HG03460 (cell line): Measurements from ENCODE around the gene SMIM35.

Experiments
- ATAC-seq: cut with Tn5 transposase; IDR thresholded peaks from one replicate; pipeline ENCODE4 v1.9.1; 2021; ENCODE audit not compliant: unreplicated experiment

Gene SMIM35

DNA sequence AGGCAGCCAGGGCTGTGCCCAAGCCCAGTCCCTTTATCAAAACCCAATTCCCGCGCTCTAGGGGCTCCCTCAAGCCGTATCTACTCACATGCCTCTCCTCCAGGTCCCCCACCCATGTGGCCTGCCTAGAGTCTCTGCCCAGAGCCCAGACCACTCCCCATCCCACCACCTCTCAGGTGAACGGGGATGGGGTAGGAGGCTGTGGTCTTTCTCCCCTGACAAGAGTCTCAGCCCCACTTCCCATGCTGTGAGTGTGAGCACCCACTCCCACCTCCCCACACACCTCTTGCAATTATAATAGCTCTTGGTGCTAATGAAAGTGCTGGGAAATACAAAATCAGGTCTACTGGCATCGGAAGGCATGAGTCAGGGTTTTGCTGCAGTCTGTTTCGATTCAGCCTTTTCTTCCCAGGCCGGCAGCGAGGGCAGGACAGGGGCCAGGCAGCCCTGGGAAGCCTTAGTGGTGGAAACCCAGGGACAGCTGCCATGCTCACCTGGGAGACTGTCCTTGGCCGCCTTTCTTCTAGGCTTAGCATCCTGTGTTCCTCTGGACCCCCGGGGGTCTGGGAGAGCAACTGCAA is 26.6 kb downstream of the SMIM35 start:
- no peak for ATAC-seq

GRCh38 chr11:118059246-118059940 is 27.4 kb downstream of the SMIM35 start:
- no peak for ATAC-seq

- no peak for ATAC-seq
Measured at GRCh38 chr11:118058311-118059245, 28.2 kb downstream of the SMIM35 start.

DNA sequence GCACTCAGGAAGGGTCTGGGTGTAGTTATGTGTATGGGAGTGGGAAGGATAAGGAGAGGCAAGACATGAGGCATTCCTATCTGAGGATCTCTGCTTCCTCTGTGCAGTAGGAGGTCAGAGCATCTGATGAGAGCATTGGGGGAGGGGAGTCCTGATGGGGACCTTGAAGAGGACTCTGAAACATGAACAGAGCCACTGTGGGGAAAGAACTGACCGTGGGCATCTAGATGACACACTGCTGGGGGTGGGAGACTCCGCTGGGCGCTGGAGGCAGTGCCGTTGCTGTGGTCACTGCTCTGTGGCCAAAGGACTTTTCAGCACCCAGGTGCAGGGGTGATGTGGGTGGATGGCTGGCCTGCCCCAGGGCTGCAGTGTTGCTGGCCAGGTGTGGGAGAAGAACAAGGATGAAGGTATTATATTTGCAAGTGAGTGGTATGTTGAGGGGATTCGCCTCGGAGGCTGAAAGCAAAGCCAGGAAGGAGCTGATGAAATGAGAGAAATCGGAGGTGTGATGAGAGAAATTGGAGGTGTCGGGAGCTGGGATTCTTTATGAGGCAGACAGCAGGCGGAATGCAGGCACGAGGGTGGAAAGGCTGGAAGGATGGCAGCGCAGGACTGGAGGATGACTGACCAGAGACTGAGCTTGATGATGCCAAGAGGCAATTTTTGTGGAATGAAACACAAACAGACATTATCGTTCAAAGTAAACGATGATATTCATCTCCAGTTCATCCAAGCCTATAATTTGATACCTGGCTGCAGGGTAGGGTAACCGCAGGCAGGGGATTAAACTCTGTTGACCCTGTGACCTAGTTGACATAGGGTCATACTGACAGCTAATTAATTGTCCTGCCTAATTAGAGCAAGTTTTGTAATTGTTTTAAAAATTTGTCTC is 29.3 kb downstream of the SMIM35 start:
- no peak for ATAC-seq

- ATAC-seq: no peak
Measured at GRCh38 chr11:118056806-118057205, 30.0 kb downstream of the SMIM35 start.

DNA sequence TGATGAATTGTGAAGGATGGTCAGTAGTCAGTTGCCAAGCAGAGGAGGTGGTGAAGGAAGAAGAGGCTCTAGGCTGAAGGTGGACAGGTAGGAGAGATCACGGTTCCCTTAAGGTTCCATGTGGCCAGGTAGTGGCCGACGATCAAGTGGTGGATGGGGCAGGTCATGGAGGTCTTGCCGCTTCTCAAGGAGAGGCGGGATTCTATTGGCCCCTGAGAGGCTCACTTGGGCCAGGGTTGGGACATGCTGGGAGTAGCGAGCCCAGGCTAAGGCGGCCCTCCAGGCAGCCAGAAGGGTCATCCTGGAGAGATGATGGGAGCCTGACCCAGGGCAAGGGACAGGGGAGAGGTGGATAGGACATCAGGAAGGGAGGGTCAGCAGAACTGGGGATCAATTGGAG is 30.8 kb downstream of the SMIM35 start:
- ATAC-seq: no peak

DNA sequence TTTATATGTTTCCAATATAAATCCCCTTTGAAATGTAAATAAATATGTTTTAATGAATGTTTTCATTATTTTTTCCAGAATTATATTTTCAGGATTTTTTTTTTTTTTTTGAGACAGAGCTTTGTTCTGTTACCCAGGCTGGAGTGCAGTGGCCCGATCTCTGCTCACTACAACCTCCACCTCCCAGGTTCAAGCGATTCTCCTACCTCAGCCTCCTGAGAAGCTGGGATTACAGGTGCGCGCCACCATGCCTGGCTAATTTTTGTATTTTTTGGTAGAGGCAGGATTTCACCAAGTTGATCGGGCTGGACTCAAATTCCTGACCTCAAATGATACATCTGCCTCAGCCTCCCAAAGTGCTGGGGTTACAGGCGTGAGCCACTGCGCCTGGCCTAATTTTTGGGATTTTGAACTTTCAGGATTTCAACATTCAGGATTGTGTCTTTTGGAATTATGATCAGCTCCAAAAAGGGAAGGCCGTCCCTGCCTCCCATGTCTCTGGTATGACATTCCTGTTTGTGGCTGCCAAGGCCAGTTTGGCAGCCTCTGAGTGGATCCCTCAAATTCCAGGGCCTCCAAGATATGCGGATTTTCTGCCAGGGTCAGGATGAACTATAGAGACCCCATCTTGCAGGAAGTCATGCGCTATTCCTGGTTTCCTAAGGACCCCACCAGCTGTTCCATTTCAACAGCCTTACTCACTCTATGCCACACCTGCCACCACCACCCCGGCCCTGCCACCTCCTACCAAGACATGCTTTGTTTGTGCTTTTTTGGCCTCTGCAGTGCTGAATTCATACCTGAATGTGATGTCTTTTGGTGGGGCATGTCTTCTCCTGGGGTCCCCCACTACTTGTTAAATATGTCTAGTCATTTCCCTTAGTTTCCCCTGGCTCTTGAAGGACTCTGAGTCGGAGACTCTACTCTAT is 31.8 kb downstream of the SMIM35 start:
- ATAC-seq: no peak

- ATAC-seq: no peak
Measured at GRCh38 chr11:118052581-118053206, 34.1 kb downstream of the SMIM35 start.

GRCh38 chr11:118051611-118052461 is 34.9 kb downstream of the SMIM35 start:
- no peak for ATAC-seq

GRCh38 chr11:118051136-118051610 is 35.6 kb downstream of the SMIM35 start:
- ATAC-seq: no peak

GRCh38 chr11:118050208-118050891 is 36.4 kb downstream of the SMIM35 start:
- ATAC-seq: no peak

GRCh38 chr11:118049771-118050170 is 37.0 kb downstream of the SMIM35 start:
- ATAC-seq: no peak

GRCh38 chr11:118048472-118049370 is 38.0 kb downstream of the SMIM35 start:
- no peak for ATAC-seq

GRCh38 chr11:118047749-118048148 is 39.0 kb downstream of the SMIM35 start:
- no peak for ATAC-seq

- ATAC-seq: no peak
Measured at GRCh38 chr11:118046964-118047700, 39.6 kb downstream of the SMIM35 start.
